GM21529 (cell line): ENCODE measurements around the gene WDR70.
"Not testable (repeated sequence)": the region's sequence is repeated elsewhere in the genome, so short reads cannot be mapped to it uniquely, and the experiment has no call there.

Experiments
- ATAC-seq: cut with Tn5 transposase; IDR thresholded peaks from one replicate; pipeline ENCODE4 v1.9.1; 2021; ENCODE audit not compliant: unreplicated experiment

WDR70 gene

DNA sequence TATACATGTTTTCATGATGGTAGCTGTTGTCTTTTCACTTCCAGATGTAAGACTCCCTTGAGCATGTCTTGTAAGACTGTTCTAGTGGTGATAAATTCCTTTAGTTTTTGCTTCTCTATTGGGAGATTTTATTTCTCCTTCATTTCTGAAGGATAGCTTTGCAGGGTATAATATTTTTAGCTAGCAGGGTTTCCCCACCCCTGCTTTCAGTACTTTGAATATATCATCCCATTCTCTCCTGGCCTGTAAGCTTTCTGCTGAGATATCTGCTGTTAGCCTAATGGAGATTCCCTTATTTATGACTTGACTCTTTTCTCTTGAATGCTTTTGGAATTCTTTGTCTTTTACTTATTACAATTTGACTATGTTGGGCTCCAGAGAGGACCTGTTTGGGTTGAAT is 249.8 kb downstream of the WDR70 start:
- no peak for ATAC-seq

DNA sequence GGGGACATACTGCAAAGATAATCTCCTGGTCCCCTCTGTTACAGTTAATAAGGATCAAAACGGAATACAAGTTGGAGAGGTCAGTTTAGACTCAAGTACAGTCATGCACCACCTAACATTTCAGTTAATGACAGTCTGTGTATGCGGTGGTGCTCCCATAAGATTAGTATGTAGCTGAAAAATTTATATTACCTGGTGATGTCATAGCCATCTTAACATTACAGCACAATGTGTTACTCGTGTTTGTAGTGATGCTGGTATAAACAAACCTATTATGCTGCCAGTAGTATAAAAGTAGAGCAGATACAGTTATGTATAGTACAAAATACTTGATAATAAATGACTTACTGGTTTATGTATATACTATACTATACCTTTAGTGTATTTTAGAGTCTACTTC is 252.8 kb downstream of the WDR70 start:
- no peak for ATAC-seq

DNA sequence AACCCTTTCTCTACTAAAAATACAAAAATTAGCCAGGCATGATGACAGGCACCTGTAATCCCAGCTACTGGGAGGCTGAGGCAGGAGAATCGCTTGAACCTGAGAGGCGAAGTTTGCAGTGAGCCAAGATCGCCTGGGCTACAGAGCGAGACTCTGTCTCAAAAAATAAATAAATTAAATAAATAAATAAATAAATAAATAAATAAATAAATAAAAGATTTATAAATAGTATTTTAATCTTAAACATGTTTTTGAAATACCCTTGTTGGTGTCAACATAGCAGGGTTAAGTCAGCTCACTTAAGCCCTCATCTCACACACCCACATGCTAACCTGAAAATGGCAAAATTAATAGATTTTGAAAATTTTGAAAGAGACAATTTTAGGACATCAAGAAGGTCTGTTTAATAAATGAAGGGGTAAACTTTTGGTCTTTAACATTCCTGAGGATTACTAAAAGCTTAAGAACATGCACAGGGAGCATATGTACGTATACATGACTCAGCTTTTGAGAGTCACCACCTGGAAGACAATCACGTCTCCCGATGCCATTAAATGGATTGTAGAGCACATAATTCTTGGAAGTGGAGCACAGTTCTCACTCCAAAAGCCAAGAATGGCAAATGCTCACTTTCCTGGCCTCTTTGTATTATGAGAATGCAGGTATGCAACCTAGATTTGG is 258.2 kb downstream of the WDR70 start:
- no peak for ATAC-seq

DNA sequence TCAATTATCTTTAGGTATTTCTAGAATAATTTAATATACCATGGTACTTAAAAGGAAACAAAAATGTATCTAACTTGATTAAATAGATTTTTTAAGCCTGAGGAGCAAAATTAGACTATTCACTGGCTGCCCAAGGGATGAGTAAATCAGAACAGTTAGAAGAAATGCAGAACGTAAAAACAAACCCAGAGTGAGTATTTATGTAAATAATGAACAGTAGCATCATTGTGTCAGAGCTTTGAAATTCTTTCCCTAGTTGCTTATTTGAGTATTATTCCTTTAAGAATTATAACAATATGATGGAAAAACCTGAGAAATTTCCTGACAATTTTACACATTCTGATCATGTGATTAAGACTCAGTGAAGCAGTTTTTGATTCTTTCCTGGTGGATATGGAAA is 259.8 kb downstream of the WDR70 start:
- no peak for ATAC-seq

DNA sequence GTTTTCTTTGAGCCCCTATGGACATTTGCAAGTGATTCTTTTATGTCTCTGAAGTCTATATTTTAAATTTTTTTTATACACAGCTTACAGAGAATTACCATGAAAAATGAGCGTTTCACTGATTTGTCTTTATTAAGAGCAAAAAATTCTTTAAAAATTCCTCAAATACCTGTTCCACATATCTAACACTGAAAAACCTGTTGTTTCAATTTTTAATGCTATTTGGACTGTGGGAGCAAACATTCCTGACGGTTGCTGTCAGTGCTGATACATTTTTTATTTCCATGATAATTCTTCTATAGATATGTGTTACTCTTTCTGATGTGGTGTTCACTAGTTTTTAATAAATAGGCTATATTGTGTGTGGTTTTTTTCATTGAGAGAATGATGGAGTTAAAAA is 261.0 kb downstream of the WDR70 start:
- no peak for ATAC-seq

DNA sequence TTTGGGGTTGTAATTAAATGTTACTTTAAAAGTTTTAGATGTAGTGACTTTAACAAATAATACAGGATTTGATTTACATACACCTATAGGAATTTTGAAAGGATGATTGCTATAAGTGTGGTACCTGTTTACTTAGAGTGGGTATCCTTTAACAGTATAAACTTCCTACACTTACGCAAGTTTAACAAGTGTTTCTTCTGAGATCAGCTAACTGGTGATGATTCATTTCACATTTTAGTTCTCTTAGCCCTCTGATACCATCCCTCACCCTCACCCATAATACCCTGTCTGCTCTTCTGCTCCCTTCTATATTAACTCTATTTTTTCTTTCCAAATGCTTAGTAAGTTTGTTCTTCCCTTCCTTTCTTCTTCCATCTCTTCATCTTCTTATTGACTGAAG is 262.8 kb downstream of the WDR70 start:
- no peak for ATAC-seq

DNA sequence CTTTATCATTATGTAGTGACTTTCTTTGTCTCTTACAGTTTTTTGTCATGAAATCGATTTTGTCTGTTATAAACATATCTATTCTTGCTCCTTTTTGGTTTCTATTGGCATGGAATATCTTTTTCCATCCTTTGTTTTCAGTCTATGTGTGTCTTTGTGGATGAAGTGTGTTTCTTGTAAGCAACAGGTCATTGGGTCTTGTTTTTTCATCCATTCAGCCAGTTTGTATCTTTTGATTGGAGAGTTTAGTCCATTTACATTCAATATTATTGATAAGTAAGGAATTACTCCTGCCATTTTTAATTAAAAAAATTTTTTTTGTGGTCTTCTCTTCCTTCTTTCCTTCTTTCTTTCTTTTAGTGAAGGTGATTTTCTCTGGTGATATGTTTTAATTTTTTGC is 266.6 kb downstream of the WDR70 start:
- no peak for ATAC-seq

DNA sequence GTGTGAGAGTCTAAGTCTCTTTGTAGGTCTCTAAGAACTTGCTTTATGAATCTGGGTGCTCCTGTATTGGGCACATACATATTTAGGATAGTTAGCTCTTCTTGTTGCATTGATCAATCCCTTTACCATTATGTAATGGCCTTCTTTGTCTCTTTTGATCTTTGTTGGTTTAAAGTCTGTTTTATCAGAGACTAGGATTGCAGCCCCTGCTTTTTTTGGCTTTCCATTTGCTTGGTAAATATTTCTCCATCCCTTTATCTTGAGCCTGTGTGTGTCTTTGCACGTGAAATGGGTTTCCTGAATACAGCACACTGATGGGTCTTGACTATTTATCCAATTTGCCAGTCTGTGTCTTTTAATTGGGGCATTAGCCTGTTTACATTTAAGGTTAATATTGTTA is 275.4 kb downstream of the WDR70 start:
- not testable (repeated sequence) for ATAC-seq

DNA sequence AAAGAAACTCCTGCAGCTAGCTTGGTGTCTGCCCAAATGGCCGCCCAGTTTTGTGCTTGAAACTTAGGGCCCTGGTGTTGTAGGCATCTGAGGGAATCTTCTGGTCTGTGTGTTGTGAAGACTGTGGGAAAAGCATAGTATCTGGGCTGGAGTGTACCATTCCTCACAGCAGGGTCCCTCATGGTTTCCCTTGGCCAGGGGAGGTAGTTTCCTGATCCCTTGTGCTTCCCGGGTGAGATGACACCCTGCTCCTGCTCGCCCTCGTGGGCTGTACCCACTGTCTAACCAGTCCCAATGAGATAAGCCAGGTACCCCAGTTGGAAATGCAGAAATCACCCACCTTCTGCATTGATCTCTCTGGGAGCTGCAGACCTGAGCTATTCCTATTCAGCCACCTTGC is 277.9 kb downstream of the WDR70 start:
- no peak for ATAC-seq

DNA sequence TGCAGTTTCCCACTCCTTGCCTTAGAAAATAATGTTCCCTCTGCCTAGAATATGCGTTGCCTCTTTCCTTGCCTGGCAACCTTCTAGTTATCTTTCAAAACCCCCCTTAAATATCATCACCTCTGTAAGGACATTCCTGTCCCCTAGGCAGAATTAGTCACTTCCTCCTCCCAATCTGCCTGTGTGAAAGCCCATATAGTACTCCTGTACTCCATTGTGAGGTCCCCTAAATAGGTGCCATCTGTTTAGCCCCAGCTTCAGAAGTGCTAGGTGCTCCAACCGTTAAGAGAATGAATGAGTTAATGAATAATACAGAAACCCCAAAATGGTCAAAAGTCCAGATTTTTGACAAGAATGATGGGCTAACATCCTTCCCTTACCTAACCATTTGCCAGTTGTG is 279.3 kb downstream of the WDR70 start:
- ATAC-seq, result no peak

DNA sequence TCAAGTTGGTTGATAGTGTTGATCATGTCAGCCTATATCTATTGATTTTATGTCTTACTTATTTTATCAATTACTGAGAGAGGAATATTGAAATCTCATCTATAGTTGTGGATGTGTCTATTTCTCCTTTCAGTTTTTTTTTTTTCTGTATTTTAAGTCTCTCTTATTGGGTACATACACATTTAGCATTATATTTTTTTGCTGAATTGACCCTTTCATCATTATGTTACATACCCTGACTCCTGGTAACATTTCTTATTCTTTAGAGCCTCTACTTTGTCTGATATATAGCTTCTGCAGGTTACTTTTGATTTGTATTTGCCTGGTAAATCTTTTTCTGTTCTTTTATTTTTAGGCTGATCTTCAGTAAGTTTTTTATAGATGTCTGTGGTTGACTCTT is 281.2 kb downstream of the WDR70 start:
- ATAC-seq, result no peak

DNA sequence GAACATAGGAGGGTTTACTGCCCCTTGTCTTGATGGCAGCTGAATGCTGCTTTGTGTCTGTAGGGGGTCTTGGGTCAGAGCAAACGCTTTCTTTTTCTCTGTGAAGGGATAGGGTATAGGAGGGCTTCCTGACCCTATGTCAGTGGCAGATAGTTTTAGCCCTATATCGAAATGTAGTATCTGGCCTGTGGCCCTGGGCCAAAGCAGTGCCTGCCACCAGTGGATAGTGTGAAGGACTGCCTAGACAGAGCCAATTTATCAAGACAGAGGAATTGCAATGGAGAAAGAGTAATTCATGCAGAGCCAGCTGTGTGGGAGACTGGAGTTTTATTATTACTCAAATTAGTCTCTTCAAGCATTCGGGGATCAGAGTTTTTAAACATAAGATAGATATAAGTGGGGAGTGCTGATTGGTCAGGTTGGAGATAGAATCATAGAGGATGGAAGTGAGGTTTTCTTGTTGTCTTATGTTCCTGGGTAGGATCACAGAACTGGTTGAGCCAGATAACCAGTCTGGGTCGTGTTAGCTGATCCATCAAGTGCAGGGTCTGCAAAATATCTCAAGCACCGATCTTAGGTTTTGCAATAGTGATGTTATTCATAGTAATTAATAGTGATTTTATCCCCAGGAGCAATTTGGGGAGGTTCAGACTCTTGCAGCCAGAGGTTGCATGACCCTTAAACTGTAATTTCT is 282.3 kb downstream of the WDR70 start:
- ATAC-seq, result no peak

DNA sequence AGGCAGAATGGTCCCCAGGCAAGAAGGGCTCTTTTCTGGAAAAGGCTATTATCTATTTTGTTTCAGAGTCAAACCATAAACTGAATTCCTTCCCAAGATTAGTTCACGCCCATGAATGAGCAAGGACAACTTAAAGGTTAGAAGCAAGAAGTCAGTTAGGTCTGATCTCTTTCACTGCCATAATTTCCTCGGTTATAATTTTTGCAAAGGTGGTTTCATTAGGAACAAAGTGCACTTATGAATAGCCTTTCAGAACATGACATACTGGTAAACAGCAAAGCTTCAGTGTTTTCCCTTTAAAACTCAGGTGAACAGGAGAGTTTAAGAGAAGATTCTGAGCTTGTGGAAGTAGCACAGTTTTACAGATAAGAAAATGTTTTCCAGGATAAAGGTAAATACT is 282.8 kb downstream of the WDR70 start:
- no peak for ATAC-seq

DNA sequence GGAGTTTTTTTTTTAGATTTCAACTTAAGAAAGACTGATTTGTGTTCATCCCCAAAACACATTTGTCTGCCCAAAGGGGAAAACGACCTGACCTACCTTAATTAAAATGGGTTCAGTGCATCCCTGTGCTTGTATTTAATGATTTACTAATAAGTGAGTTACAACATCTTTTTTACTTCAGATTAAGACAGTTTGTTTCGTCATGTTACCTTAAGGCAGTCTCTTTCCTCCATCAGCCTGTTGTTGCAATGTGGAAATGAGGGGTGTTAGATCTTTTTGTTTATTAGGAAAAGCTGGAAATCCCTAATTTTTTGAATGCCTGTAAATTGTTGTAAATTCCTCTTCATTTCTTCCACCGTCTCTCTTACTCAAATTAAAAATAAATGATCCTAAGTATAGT is 283.2 kb downstream of the WDR70 start:
- no peak for ATAC-seq

DNA sequence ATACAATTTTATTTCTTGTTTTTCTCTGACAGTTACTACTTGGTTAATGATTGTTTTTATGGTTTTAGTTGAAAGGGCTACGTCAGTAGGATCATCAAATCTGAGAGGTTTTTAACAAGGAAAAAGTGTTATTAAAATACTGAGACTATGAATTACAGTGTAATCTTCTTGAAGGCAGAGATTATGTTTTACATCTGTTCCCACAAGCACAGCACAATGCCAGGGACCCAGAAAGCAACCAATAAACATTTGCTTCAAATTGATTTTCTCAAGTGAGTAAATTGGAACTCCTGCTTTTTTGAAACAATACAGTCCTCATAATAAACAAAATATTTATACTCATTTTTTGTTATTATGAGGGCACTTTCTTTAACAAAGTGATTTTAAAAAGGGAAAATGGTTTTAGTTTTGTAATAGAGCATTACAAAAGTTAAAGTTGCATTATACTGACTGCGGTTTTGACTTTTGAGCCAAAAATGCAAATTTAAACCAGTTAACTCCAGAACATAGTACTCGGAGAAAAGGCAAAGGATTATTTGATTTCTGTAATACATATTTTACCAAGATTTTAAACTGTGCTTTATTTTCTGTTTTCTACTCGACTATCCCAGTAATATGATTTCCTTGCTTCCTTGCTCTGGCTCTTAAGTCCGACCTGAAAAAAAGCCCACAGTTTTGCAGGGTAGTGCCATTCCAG is 283.8 kb downstream of the WDR70 start:
- ATAC-seq, result no peak

DNA sequence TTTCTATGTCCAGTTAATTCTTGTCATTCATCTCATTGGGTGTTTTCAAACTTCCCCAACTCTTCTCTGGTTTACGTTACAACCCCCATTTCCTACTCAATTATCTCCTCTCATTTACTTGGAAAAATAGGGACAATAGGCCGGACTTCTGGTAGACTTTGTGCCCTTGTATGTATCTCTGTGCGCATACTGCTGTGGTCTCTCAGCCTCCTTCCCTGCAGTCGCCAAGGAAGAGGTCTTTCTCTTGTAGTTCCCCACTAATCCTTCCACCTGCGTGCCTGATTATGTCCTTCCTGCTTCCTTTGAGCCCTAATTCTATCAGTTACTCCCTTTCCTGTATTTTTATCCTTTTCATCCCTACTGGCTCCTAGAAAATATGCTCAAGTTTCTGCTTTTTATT is 284.4 kb downstream of the WDR70 start:
- ATAC-seq, result no peak

DNA sequence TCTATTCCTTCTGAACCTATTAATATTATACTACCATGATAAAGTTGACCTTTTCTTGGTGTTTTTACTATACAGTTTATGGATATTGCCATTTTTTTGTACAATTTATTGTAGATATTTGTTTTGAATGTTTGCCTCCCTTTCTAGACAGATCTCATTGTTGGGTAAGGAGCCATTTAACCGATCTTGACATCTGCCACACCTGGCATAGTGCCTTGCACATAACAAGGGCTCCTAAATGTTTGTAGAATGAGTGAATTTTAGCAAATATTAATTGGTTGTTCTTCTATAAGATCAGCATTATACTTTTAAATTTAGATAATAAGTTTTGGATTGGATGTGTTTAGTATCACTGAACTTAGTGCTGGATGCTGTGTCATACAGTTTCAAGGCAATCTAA is 285.4 kb downstream of the WDR70 start:
- ATAC-seq, result no peak

DNA sequence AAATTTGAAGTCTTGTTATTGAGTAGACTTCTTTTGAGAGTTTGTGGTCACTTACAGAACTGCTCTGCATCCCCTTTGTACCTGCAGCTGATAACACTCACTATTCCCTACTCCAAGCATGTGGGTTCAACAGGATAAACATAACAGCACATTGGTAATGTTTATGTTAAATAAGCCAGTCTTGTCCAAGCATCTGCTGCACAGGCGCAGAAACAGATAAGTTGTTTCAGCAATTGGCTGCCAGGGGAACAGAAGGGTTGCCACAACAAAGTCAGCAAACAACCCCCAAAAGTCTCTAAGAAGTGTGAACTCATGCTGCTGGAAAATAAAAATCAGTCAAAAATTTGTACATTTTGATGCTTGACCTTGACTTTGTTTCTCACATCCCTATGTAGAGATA is 286.2 kb downstream of the WDR70 start:
- ATAC-seq, result no peak

DNA sequence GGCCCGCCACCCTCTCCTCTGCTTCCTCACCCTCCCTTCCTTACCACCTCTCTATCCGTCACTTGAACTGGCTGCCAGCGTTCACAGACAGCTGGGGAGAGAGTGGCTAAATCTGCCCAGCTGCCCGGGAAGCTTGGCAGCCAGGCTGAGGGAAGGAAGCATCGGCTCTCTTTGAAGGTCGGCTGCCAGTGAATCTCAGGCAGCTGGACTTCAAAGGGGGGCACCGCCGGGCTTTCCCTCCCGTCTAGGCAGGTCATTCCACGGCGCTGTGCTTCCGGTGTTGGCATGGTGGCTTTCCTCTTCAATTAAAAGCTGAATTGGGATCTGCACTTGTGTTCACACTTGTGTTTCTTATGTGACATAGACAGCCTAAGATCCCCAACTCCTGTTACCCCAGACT is 286.8 kb downstream of the WDR70 start:
- ATAC-seq, result no peak

DNA sequence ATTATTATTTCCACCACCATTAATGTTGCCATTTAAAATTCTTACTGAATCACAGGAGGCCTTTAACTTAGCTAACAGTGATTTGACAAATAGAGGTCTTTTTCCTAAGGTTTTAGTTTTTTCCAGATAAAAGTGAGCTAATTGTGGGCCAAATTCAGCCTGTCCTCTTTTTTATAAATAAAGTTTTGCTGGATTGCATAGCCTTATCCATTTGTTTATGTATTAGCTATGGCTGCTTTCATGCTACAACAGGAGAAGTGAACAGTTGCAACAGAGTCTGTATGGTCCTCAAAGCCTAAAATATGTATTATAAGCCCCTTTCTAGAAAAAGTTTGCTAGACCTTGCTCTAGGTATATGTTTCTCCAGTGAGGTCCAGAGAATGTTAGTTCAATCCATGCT is 288.3 kb downstream of the WDR70 start:
- no peak for ATAC-seq

DNA sequence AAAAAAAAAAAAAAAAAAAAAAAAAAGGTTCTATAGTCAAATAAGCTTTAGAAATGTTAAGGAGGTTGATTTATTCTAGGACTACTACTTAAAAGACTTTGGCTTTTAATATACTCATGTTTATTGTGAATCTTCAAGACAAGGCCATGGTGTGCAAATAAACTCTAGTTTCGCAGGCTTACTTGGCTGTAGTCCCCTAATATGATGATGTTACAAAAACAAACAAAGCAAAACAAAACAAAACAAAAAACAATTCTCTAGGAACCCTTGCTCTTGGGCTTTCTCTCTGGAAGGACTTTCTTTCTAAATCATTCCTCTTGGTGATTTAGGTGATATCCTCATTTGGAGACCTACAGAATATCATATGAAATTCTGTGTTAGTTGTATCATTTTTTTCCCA is 288.7 kb downstream of the WDR70 start:
- ATAC-seq, result no peak

DNA sequence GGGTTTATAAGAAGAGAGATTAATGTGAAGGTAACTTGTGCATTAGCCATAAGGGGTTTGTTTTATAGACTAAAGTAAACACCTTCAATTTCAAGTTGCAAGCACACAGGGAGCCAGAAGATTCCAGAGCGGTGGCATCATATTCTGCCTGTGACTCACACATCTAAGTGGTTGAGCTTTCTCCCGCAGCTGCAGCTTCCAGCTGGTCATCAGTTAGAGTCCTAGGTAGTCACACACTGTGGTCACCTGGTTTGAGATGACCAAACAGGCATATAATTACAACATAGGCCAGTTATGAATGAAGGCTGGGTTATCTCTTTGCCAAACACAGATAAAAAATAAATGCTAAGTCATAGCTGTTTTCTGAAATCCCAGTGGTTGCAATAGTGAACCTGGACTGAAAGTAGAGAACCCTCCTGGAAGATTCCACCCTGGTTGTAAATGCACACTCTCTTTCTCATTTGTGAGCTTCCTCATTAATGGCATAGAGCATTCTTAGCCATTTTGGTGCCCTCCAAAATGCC is 289.5 kb downstream of the WDR70 start:
- ATAC-seq, result no peak
